GM12873 (cell line): ENCODE data around the gene ACTR2.

ENCODE experiments used
- CTCF ChIP-seq: IDR thresholded peaks from 2 replicates; pipeline ENCODE4 v1.5.1; 2012; ENCODE audit warnings: low read depth, mild to moderate bottlenecking, moderate library complexity, low read length, control low read depth; ENCODE audit not compliant: insufficient read depth; ENCODE audit errors: missing control alignments

The ACTR2 gene

GRCh38 chr2:65276609-65277008 is 49.0 kb downstream of the ACTR2 start:
- no peak for TF ChIP-seq CTCF

- TF ChIP-seq CTCF = no peak
These were observed 49.5 kb downstream of the ACTR2 start for GRCh38 chr2:65277118-65277517.

- TF ChIP-seq CTCF = no peak
These were observed 50.3 kb downstream of the ACTR2 start for GRCh38 chr2:65277791-65278483.

GRCh38 chr2:65278531-65278981 is 50.9 kb downstream of the ACTR2 start:
- no peak for TF ChIP-seq CTCF

GRCh38 chr2:65279756-65280155 is 52.1 kb downstream of the ACTR2 start:
- TF ChIP-seq CTCF = no peak

- no peak for TF ChIP-seq CTCF
These were observed 54.2 kb downstream of the ACTR2 start for GRCh38 chr2:65281627-65282351.

GRCh38 chr2:65282477-65283053 is 54.9 kb downstream of the ACTR2 start:
- TF ChIP-seq CTCF = no peak
